H9 (cell line): Measurements from ENCODE around the gene PTPRK. TPM values are rescaled to one million over a fixed set of nuclear protein-coding genes. Genes with fewer than 3 reads are reported as not detected.

Experiments
- DNase-seq: peaks from one replicate; pipeline ENCODE4 v3.0.0-alpha.2; 2017
- H2AFZ ChIP-seq: one replicate; pipeline ENCODE4 v1.6.1; 2013; ENCODE audit warnings: mild to moderate bottlenecking, low read length, control low read depth, moderate library complexity
- H2AK5ac ChIP-seq: 2 replicates; pipeline ENCODE4 v1.6.1; 2013; ENCODE audit warnings: low read length, control low read depth, mixed read lengths; ENCODE audit not compliant: insufficient read length
- H2BK120ac ChIP-seq: one replicate; pipeline ENCODE4 v1.6.1; 2013; ENCODE audit warnings: low read depth, mild to moderate bottlenecking, low read length, control low read depth, inconsistent platforms; ENCODE audit not compliant: poor library complexity, severe bottlenecking
- H2BK12ac ChIP-seq: 2 replicates; pipeline ENCODE4 v1.6.1; 2013; ENCODE audit warnings: low read length, control low read depth, mixed read lengths, low read depth; ENCODE audit not compliant: insufficient read length
- H2BK15ac ChIP-seq: 2 replicates; pipeline ENCODE4 v1.6.1; 2013; ENCODE audit warnings: low read depth, low read length, control low read depth
- H2BK20ac ChIP-seq: one replicate; pipeline ENCODE4 v1.6.1; 2013; ENCODE audit warnings: low read depth, mild to moderate bottlenecking, low read length, control low read depth, inconsistent platforms; ENCODE audit not compliant: poor library complexity, severe bottlenecking
- H2BK5ac ChIP-seq: 2 replicates; pipeline ENCODE4 v1.6.1; 2013; ENCODE audit warnings: low read length, control low read depth, mixed read lengths; ENCODE audit not compliant: insufficient read length
- H3K14ac ChIP-seq: 2 replicates; pipeline ENCODE4 v1.6.1; 2013; ENCODE audit warnings: low read length, control low read depth; ENCODE audit not compliant: insufficient read depth
- H3K18ac ChIP-seq: 2 replicates; pipeline ENCODE4 v1.6.1; 2013; ENCODE audit warnings: low read depth, mild to moderate bottlenecking, mixed read lengths, low read length, control low read depth; ENCODE audit not compliant: insufficient read length
- H3K23ac ChIP-seq: 2 replicates; pipeline ENCODE4 v1.6.1; 2013; ENCODE audit warnings: low read length, control low read depth, mixed read lengths, low read depth; ENCODE audit not compliant: insufficient read length
- H3K23me2 ChIP-seq: 2 replicates; pipeline ENCODE4 v1.6.1; 2013; ENCODE audit warnings: low read depth, mild to moderate bottlenecking, mixed read lengths, low read length, control low read depth; ENCODE audit not compliant: insufficient read length, poor library complexity, severe bottlenecking
- H3K27ac ChIP-seq: 2 replicates; pipeline ENCODE4 v1.5.1; 2013; ENCODE audit warnings: low read length, control low read depth, mixed read lengths, low read depth; ENCODE audit not compliant: insufficient read length
- H3K27me3 ChIP-seq: 2 replicates; pipeline ENCODE4 v1.6.1; 2013; ENCODE audit warnings: low read length, control low read depth, inconsistent platforms; ENCODE audit not compliant: insufficient read depth
- H3K4ac ChIP-seq: 2 replicates; pipeline ENCODE4 v1.6.1; 2013; ENCODE audit warnings: low read depth, mild to moderate bottlenecking, control low read depth, inconsistent platforms, low read length, moderate library complexity
- H3K4me1 ChIP-seq: 2 replicates; pipeline ENCODE4 v1.6.1; 2013; ENCODE audit warnings: low read length, control low read depth, inconsistent platforms; ENCODE audit not compliant: insufficient read depth
- H3K4me2 ChIP-seq: 2 replicates; pipeline ENCODE4 v1.6.1; 2013; ENCODE audit warnings: low read length, control low read depth, mixed read lengths; ENCODE audit not compliant: insufficient read length, insufficient read depth
- H3K56ac ChIP-seq: 2 replicates; pipeline ENCODE4 v1.6.1; 2013; ENCODE audit warnings: low read depth, mild to moderate bottlenecking, mixed read lengths, low read length, control low read depth; ENCODE audit not compliant: insufficient read length
- H3K79me1 ChIP-seq: 2 replicates; pipeline ENCODE4 v1.6.1; 2013; ENCODE audit warnings: low read depth, mild to moderate bottlenecking, moderate library complexity, low read length, control low read depth, inconsistent platforms; ENCODE audit not compliant: insufficient read depth, poor library complexity, severe bottlenecking
- H3K79me2 ChIP-seq: 2 replicates; pipeline ENCODE4 v1.6.1; 2013; ENCODE audit warnings: low read length, control low read depth, inconsistent platforms; ENCODE audit not compliant: insufficient read depth
- H3K9ac ChIP-seq: 2 replicates; pipeline ENCODE4 v1.6.1; 2013; ENCODE audit warnings: low read length, control low read depth, mixed read lengths; ENCODE audit not compliant: insufficient read length; ENCODE audit errors: extremely low read depth
- H3K9me3 ChIP-seq: one replicate; pipeline ENCODE4 v1.6.1; 2013; ENCODE audit warnings: low read depth, low read length, inconsistent platforms; ENCODE audit not compliant: control insufficient read depth
- H3T11ph ChIP-seq: one replicate; pipeline ENCODE4 v1.6.1; 2013; ENCODE audit warnings: mild to moderate bottlenecking, low read length, control low read depth, inconsistent platforms
- H4K20me1 ChIP-seq: one replicate; pipeline ENCODE4 v1.6.1; 2013; ENCODE audit not compliant: control insufficient read depth, insufficient read length, insufficient read depth
- H4K5ac ChIP-seq: 2 replicates; pipeline ENCODE4 v1.6.1; 2013; ENCODE audit warnings: low read depth, mild to moderate bottlenecking, mixed read lengths, low read length, control low read depth; ENCODE audit not compliant: insufficient read length
- H4K8ac ChIP-seq: replicated peaks from 2 replicates; pipeline ENCODE4 v1.6.1; 2013; ENCODE audit warnings: low read length, control low read depth, mixed read lengths, low read depth; ENCODE audit not compliant: insufficient read length
- H4K91ac ChIP-seq: 2 replicates; pipeline ENCODE4 v1.6.1; 2013; ENCODE audit warnings: low read depth, mild to moderate bottlenecking, moderate library complexity, mixed read lengths, low read length, control low read depth; ENCODE audit not compliant: insufficient read length
- H3K27ac Mint-ChIP-seq, 3 experiments: 2 replicates in 2 of 3; 3 replicates in 1 of 3; pipeline ENCODE4 v1.8.0; 2020 to 2021; ENCODE audit warnings: mixed read lengths in 3 of 3, mild to moderate bottlenecking in 1 of 3, moderate library complexity in 1 of 3
- H3K27me3 Mint-ChIP-seq: 2 replicates; pipeline ENCODE4 v1.8.0; 2021; ENCODE audit warnings: low read depth, mild to moderate bottlenecking, moderate library complexity, mixed read lengths
- H3K36me3 Mint-ChIP-seq, 3 experiments: 2 replicates in 2 of 3; 3 replicates in 1 of 3; pipeline ENCODE4 v1.8.0; 2020 to 2021; ENCODE audit warnings: low read depth in 3 of 3, mixed read lengths in 3 of 3; ENCODE audit not compliant: insufficient read depth in 1 of 3
- H3K4me1 Mint-ChIP-seq, 2 experiments: 2 replicates each; pipeline ENCODE4 v1.8.0; 2020; ENCODE audit warnings: mixed read lengths in 2 of 2
- H3K4me3 Mint-ChIP-seq, 2 experiments: 2 replicates in 1 of 2; 3 replicates in 1 of 2; pipeline ENCODE4 v1.8.0; 2020 to 2021; ENCODE audit warnings: mild to moderate bottlenecking in 2 of 2, mixed read lengths in 2 of 2, moderate library complexity in 1 of 2
- H3K9me3 Mint-ChIP-seq, 2 experiments: 2 replicates in 1 of 2; 3 replicates in 1 of 2; pipeline ENCODE4 v1.8.0; 2020; ENCODE audit warnings: mild to moderate bottlenecking in 2 of 2, mixed read lengths in 2 of 2, moderate library complexity in 1 of 2
- CTCF ChIP-seq: fragments of 200-600 bp; sonication (generic); conservative IDR thresholded peaks from 3 replicates; pipeline ENCODE4 v1.8.0; 2021; ENCODE audit warnings: antibody characterized with exemption, mild to moderate bottlenecking
- WGBS: extraction: QIAGEN DNeasy Blood & Tissue Kit; methylation state at CpG from one replicate; pipeline ENCODE4 v1.1.7; 2013; ENCODE audit warnings: missing lambda C conversion rate, low lambda C conversion rate, mixed read lengths; ENCODE audit not compliant: insufficient read length; ENCODE audit errors: extremely low coverage; 5-methylcytosine and 5-hydroxymethylcytosine counted together
- total RNA-seq: library from RNA; stranded (reverse); gene quantifications from 2 replicates; pipeline ENCODE4 v1.2.1, GENCODE V29; 2021

Gene PTPRK
- total RNA-seq, 1 experiment from 2014 or later = 47.9 TPM

- Histone ChIP-seq H3K23ac (no peak overlapping the region), H3K4ac (no peak overlapping the region), H3K9ac (no peak overlapping the region), H3K9me3 (no peaks in the 10 kb centered on the region), H2BK120ac (no peak overlapping the region), H2BK15ac (no peak overlapping the region), H3K56ac (no peak overlapping the region), H2AK5ac (no peak overlapping the region), H3K79me1 (no peaks in the 10 kb centered on the region), H4K91ac (no peak overlapping the region), H3K18ac (no peak overlapping the region), H2BK20ac (no peak overlapping the region), H2BK12ac (no peak overlapping the region), H2BK5ac (no peak overlapping the region), H4K8ac (no peak overlapping the region), H3K79me2 (no peaks in the 10 kb centered on the region), H4K5ac (no peak overlapping the region), H3K4me1 (no peaks in the 10 kb centered on the region), H2AFZ (no peak overlapping the region), H3T11ph (no peak overlapping the region), H3K27me3 (no peaks in the 10 kb centered on the region), H3K23me2 (no peaks in the 10 kb centered on the region), H3K27ac (no peak overlapping the region), H3K14ac (no peak overlapping the region), H4K20me1 (no peaks in the 10 kb centered on the region), H3K4me2 (no peak overlapping the region)
- no peaks in the 10 kb centered on the region for H3K4me1 Mint-ChIP-seq
- H3K27ac Mint-ChIP-seq = no peak overlapping the region
- TF ChIP-seq CTCF = no peak
- H3K36me3 Mint-ChIP-seq = peaks cover 0 to 3% (median 0%) of the 10 kb centered on the region in 3 experiments; a peak in 1 of 7 replicates
- DNase-seq = no peak
- WGBS = no CpG with 5 or more reads among the region's 1 CpG
- H3K27me3 Mint-ChIP-seq = no peaks in the 10 kb centered on the region
- H3K9me3 Mint-ChIP-seq = no peaks in the 10 kb centered on the region
- no peak overlapping the region for H3K4me3 Mint-ChIP-seq
Observed at GRCh38 chr6:127992144-127992543, 528.3 kb downstream of the PTPRK start.
